ENCODE data around the gene RIOK3.

DNA sequence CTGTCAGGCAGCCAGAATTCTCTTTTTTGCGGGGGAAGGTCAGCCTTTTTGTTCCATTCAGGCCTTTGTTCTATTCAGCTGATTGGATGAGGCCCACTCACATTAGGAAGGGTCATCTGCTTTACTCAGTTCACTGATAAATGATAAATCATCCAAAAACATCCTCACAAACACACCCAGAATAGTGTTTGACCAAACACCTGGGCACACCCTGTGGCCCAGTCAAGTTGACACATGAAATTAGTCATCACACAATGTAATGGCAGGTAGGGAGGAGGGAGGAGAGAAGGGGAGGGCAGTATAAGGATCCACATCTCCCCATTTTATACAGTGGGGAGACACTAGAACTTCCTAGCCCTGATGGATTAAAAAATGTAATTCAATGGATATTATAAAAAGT, 41.9 kb downstream of the RIOK3 start:
- TF ChIP-seq POLR2A (IDR thresholded peaks at IDR 0.05): no peak
- TF ChIP-seq, protein P1, sequence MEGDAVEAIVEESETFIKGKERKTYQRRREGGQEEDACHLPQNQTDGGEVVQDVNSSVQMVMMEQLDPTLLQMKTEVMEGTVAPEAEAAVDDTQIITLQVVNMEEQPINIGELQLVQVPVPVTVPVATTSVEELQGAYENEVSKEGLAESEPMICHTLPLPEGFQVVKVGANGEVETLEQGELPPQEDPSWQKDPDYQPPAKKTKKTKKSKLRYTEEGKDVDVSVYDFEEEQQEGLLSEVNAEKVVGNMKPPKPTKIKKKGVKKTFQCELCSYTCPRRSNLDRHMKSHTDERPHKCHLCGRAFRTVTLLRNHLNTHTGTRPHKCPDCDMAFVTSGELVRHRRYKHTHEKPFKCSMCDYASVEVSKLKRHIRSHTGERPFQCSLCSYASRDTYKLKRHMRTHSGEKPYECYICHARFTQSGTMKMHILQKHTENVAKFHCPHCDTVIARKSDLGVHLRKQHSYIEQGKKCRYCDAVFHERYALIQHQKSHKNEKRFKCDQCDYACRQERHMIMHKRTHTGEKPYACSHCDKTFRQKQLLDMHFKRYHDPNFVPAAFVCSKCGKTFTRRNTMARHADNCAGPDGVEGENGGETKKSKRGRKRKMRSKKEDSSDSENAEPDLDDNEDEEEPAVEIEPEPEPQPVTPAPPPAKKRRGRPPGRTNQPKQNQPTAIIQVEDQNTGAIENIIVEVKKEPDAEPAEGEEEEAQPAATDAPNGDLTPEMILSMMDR (IDR thresholded peaks at IDR 0.05): no peak
